ENCODE measurements around the gene MRPS12. TPM values are rescaled to one million over a fixed set of nuclear protein-coding genes. Genes with fewer than 3 reads are reported as not detected.
"Not testable (repeated sequence)": the region's sequence is repeated elsewhere in the genome, so short reads cannot be mapped to it uniquely, and the experiment has no call there.

Gene MRPS12
- total and polyA plus RNA-seq, 11 donors, result 45.7 to 115 (median 54.4) TPM

- peaks cover 0 to 11% (median 0%) of the 10 kb centered on the region in 12 donors for H3K9me3 ChIP-seq
- peaks cover 4 to 43% (median 23%) of the 10 kb centered on the region in 12 donors for H3K4me1 ChIP-seq
- TF ChIP-seq CTCF (IDR thresholded peaks at IDR 0.05) (no peak), POLR2A (IDR thresholded peaks at IDR 0.05) (no peak)
- intact Hi-C loops (cut with DNase I), result loop anchor here in 9 of 10 donors (2.0 to 10.0 kb wide), 15 partner anchors 31 to 537 kb away; partner anchors contain the start of genes FAM98C (in 5 of the 9), EIF3K (in 3 of the 9) and MAP4K1 (in 3 of the 9)
- peak overlapping the region in 11 of 12 donors; percentile 69 to 94 (median 90) for H3K27ac ChIP-seq
- no peaks in the 10 kb centered on the region for H3K27me3 ChIP-seq
- peak in 1 of 5 donors; percentile 20 for DNase-seq
- 23 to 34% (median 29%) methylated on average over 8 of the region's 8 CpGs for WGBS, 4 donors
- H3K4me3 ChIP-seq, result peak overlapping the region; percentile 51 to 91 (median 72)
- ATAC-seq, result no peak
- H3K36me3 ChIP-seq, result peaks cover 0 to 15% (median 11%) of the 10 kb centered on the region in 9 donors
These were observed 713 bp downstream of the MRPS12 start for GRCh38 chr19:38931521-38931793.

- Histone ChIP-seq H3K9me3 (peaks cover 0 to 11% (median 0%) of the 10 kb centered on the region in 12 donors), H3K27me3 (no peaks in the 10 kb centered on the region), H3K4me3 (peak overlapping the region in 2 of 12 donors; percentile 66 to 72), H3K4me1 (peaks cover 4 to 43% (median 23%) of the 10 kb centered on the region in 12 donors), H3K36me3 (peaks cover 0 to 15% (median 11%) of the 10 kb centered on the region in 9 donors), H3K27ac (no peak overlapping the region)
- no peak for ATAC-seq
- peak; percentile 11 to 46 (median 26) for TF ChIP-seq CTCF (IDR thresholded peaks at IDR 0.05)
- no peak for TF ChIP-seq POLR2A (IDR thresholded peaks at IDR 0.05)
- intact Hi-C loops (cut with DNase I), result loop anchor here in 9 of 10 donors (5.0 to 10.0 kb wide), 13 partner anchors 80 to 538 kb away; partner anchors contain the start of genes EIF3K (in 3 of the 9), MAP4K1 (in 3 of the 9) and FAM98C (in 2 of the 9)
- 88 to 93% (median 91%) methylated on average over 29 of the region's 29 CpGs for WGBS, 4 donors
- DNase-seq, result no peak
These were observed 1.9 kb downstream of the MRPS12 start for GRCh38 chr19:38932425-38933179.

GRCh38 chr19:38933544-38933943 lies 2.8 kb downstream of the MRPS12 start:
- H3K27ac ChIP-seq, result no peak overlapping the region
- WGBS, 4 donors, result 51 to 89% (median 75%) methylated on average over 4 of the region's 4 CpGs
- H3K4me1 ChIP-seq, result peaks cover 4 to 43% (median 23%) of the 10 kb centered on the region in 12 donors
- intact Hi-C loops (cut with DNase I), result loop anchor here in 9 of 10 donors (5.0 to 10.0 kb wide), 13 partner anchors 81 to 539 kb away; partner anchors contain the start of genes EIF3K (in 3 of the 9), MAP4K1 (in 3 of the 9) and FAM98C (in 2 of the 9)
- H3K4me3 ChIP-seq, result no peak overlapping the region
- H3K36me3 ChIP-seq, result peaks cover 0 to 15% (median 11%) of the 10 kb centered on the region in 9 donors
- no peak for TF ChIP-seq CTCF (IDR thresholded peaks at IDR 0.05)
- no peak for TF ChIP-seq POLR2A (IDR thresholded peaks at IDR 0.05)
- peak in 1 of 5 donors; percentile 10 for DNase-seq
- peaks cover 0 to 11% (median 0%) of the 10 kb centered on the region in 12 donors for H3K9me3 ChIP-seq
- no peaks in the 10 kb centered on the region for H3K27me3 ChIP-seq
- ATAC-seq, result no peak

GRCh38 chr19:38939957-38940356 lies 9.2 kb downstream of the MRPS12 start:
- Histone ChIP-seq H3K36me3 (peaks cover 0 to 3% (median 0%) of the 10 kb centered on the region in 9 donors), H3K27ac (no peak overlapping the region), H3K4me3 (no peak overlapping the region), H3K4me1 (peaks cover 0 to 1% (median 0%) of the 10 kb centered on the region in 12 donors), H3K27me3 (no peaks in the 10 kb centered on the region), H3K9me3 (peaks cover 0 to 9% (median 0%) of the 10 kb centered on the region in 12 donors)
- no peak for DNase-seq
- ATAC-seq, result no peak
- TF ChIP-seq CTCF (IDR thresholded peaks at IDR 0.05), result no peak
- TF ChIP-seq POLR2A (IDR thresholded peaks at IDR 0.05), result no peak
- intact Hi-C loops (cut with DNase I), result loop anchor here in 8 of 10 donors (10.0 kb wide), 7 partner anchors 305 to 545 kb away; partner anchors contain the start of genes FAM98C (in 2 of the 8), EIF3K (in 1 of the 8) and MAP4K1 (in 1 of the 8)
- WGBS, 4 donors, result 56 to 66% (median 62%) methylated on average over 5 of the region's 5 CpGs

GRCh38 chr19:38941466-38941865 lies 10.7 kb downstream of the MRPS12 start:
- H3K4me1 ChIP-seq, ATAC-seq, H3K27me3 ChIP-seq, H3K36me3 ChIP-seq, H3K9me3 ChIP-seq, H3K4me3 ChIP-seq, DNase-seq, H3K27ac ChIP-seq: not testable (repeated sequence)
- intact Hi-C loops (cut with DNase I), result loop anchor here in 1 of 10 donors (10.0 kb wide), 1 partner anchor 337 kb away; no protein-coding TSS in a partner anchor
- WGBS, 4 donors, result 83 to 87% (median 85%) methylated on average over 5 of the region's 5 CpGs
